ENCODE results near the gene SOX30.
"Not testable (repeated sequence)": the region's sequence is repeated elsewhere in the genome, so short reads cannot be mapped to it uniquely, and the experiment has no call there.

The SOX30 gene

GRCh38 chr5:157652377-157652692, at the start of gene SOX30:
Gene SOX30, minus strand, starts transcription at chr5:157652438. Its CDS starts 360 bp downstream, at chr5:157652078.
- no peak for DNase-seq (ENCODE audit: low read depth)

- DNase-seq (ENCODE audit: low read depth) = not testable (repeated sequence)
These were observed 46.4 kb upstream of the SOX30 start for GRCh38 chr5:157698674-157699073.

GRCh38 chr5:157696154-157696553, 43.9 kb upstream of the SOX30 start:
- not testable (repeated sequence) for DNase-seq (ENCODE audit: low read depth)

- not testable (repeated sequence) for DNase-seq (ENCODE audit: low read depth)
These were observed 41.6 kb upstream of the SOX30 start for GRCh38 chr5:157693816-157694215.

GRCh38 chr5:157690690-157691433, 38.6 kb upstream of the SOX30 start:
- DNase-seq (ENCODE audit: low read depth) = no peak

- DNase-seq (ENCODE audit: low read depth) = no peak
These were observed 37.9 kb upstream of the SOX30 start for GRCh38 chr5:157689942-157690689.

- no peak for DNase-seq (ENCODE audit: low read depth)
These were observed 34.9 kb upstream of the SOX30 start for GRCh38 chr5:157687198-157687554.

- DNase-seq (ENCODE audit: low read depth) = not testable (repeated sequence)
These were observed 34.3 kb upstream of the SOX30 start for GRCh38 chr5:157686276-157687197.

GRCh38 chr5:157682257-157682656, 30.0 kb upstream of the SOX30 start:
- DNase-seq (ENCODE audit: low read depth) = no peak

- DNase-seq (ENCODE audit: low read depth) = no peak
These were observed 28.8 kb upstream of the SOX30 start for GRCh38 chr5:157681048-157681447.

- no peak for DNase-seq (ENCODE audit: low read depth)
These were observed 28.0 kb upstream of the SOX30 start for GRCh38 chr5:157680239-157680638.

- no peak for DNase-seq (ENCODE audit: low read depth)
These were observed 27.6 kb upstream of the SOX30 start for GRCh38 chr5:157679801-157680200.

GRCh38 chr5:157677931-157678330, 25.7 kb upstream of the SOX30 start:
- no peak for DNase-seq (ENCODE audit: low read depth)

- DNase-seq (ENCODE audit: low read depth) = not testable (repeated sequence)
These were observed 22.1 kb upstream of the SOX30 start for GRCh38 chr5:157674351-157674750.

GRCh38 chr5:157672976-157673375, 20.7 kb upstream of the SOX30 start:
- DNase-seq (ENCODE audit: low read depth) = no peak

- DNase-seq (ENCODE audit: low read depth) = no peak
These were observed 19.5 kb upstream of the SOX30 start for GRCh38 chr5:157671592-157672330.

GRCh38 chr5:157670662-157671591, 18.7 kb upstream of the SOX30 start, which contains the start of gene C5orf52:
Gene C5orf52, plus strand, starts transcription at chr5:157671533. Its CDS starts 82 bp downstream, at chr5:157671615.
- no peak for DNase-seq (ENCODE audit: low read depth)

GRCh38 chr5:157669701-157670097, 17.5 kb upstream of the SOX30 start:
- no peak for DNase-seq (ENCODE audit: low read depth)

- DNase-seq (ENCODE audit: low read depth) = no peak
These were observed 16.1 kb upstream of the SOX30 start for GRCh38 chr5:157668356-157668755.

GRCh38 chr5:157665467-157666070, 13.3 kb upstream of the SOX30 start:
- DNase-seq (ENCODE audit: low read depth) = peak; percentile 45
